Hepatocyte (in vitro differentiated cells): ENCODE results near the gene SEL1L2. TPM values are rescaled to one million over a fixed set of nuclear protein-coding genes. Genes with fewer than 3 reads are reported as not detected.
A peak's percentile ranks its signal among the peaks of the same experiment; 100 is the strongest.

Experiments
- DNase-seq: peaks from one replicate; pipeline ENCODE4 v3.0.0-alpha.2; 2016; ENCODE audit warnings: low spot score
- H2AFZ ChIP-seq: fragments of 200-600 bp; sonication (generic); 2 replicates; pipeline ENCODE4 v1.6.0; 2016; ENCODE audit warnings: antibody characterized with exemption, mild to moderate bottlenecking
- H3K27ac ChIP-seq: fragments of 200-600 bp; sonication (generic); 2 replicates; pipeline ENCODE4 v1.5.1; 2016; ENCODE audit warnings: mild to moderate bottlenecking
- H3K27me3 ChIP-seq: fragments of 200-600 bp; sonication (generic); 2 replicates; pipeline ENCODE4 v1.6.1; 2016
- H3K36me3 ChIP-seq: fragments of 200-600 bp; sonication (generic); replicated peaks from 2 replicates; pipeline ENCODE4 v1.5.1; 2016; ENCODE audit warnings: low read depth; ENCODE audit not compliant: insufficient read depth
- H3K4me1 ChIP-seq: fragments of 200-600 bp; sonication (generic); 2 replicates; pipeline ENCODE4 v1.5.1; 2016; ENCODE audit warnings: mild to moderate bottlenecking, moderate library complexity; ENCODE audit not compliant: insufficient read depth
- H3K4me2 ChIP-seq: fragments of 200-600 bp; sonication (generic); 2 replicates; pipeline ENCODE4 v1.6.0; 2016
- H3K4me3 ChIP-seq: fragments of 200-600 bp; sonication (generic); 2 replicates; pipeline ENCODE4 v1.5.1; 2016; ENCODE audit warnings: mild to moderate bottlenecking
- H3K79me2 ChIP-seq: fragments of 200-600 bp; sonication (generic); 2 replicates; pipeline ENCODE4 v1.6.0; 2017; ENCODE audit warnings: mild to moderate bottlenecking
- H3K9me2 ChIP-seq: fragments of 200-600 bp; sonication (generic); replicated peaks from 2 replicates; pipeline ENCODE4 v1.6.0; 2017; ENCODE audit warnings: mild to moderate bottlenecking; ENCODE audit not compliant: insufficient read depth
- H3K9me3 ChIP-seq: fragments of 200-600 bp; sonication (generic); 2 replicates; pipeline ENCODE4 v1.5.1; 2016; ENCODE audit warnings: low read depth, mild to moderate bottlenecking
- H4K20me1 ChIP-seq: fragments of 200-600 bp; sonication (generic); 2 replicates; pipeline ENCODE4 v1.6.0; 2016; ENCODE audit warnings: mild to moderate bottlenecking; ENCODE audit not compliant: insufficient read depth, poor library complexity, severe bottlenecking
- CTCF ChIP-seq: fragments of 200-600 bp; sonication (generic); IDR thresholded peaks from 2 replicates; pipeline ENCODE4 v1.5.1; 2016; ENCODE audit warnings: antibody characterized with exemption, mild to moderate bottlenecking; ENCODE audit not compliant: poor library complexity
- EZH2 ChIP-seq: fragments of 200-600 bp; sonication (generic); IDR thresholded peaks from 2 replicates; pipeline ENCODE4 v1.6.1; 2016; ENCODE audit warnings: antibody characterized with exemption, mild to moderate bottlenecking, borderline replicate concordance
- EZH2phosphoT487 ChIP-seq: fragments of 200-600 bp; sonication (generic); IDR thresholded peaks from one replicate; pipeline ENCODE4 v1.6.1; 2018; ENCODE audit warnings: antibody characterized with exemption, mild to moderate bottlenecking, low read depth, moderate library complexity; ENCODE audit not compliant: unreplicated experiment, severe bottlenecking
- WGBS: methylation state at CpG from one replicate; pipeline ENCODE4 v1.1.6; 2016; ENCODE audit warnings: low lambda C conversion rate; ENCODE audit errors: missing lambda C conversion rate; 5-methylcytosine and 5-hydroxymethylcytosine counted together
- polyA plus RNA-seq: library from polyadenylated mRNA; unstranded; fragments of >200 nt; fragmentation: Nextera tagmentation; extraction: Ambion mirVana; gene quantifications from 2 replicates; pipeline ENCODE4 v1.2.1, GENCODE V29; 2016
- small RNA-seq: library from RNA; depleted of rRNA; stranded (forward); fragments of <200 nt; gene quantifications from one replicate; pipeline ENCODE3, GENCODE V24; 2014
- total RNA-seq: library from RNA; depleted of rRNA; stranded (reverse); fragments of >200 nt; gene quantifications from 2 replicates; pipeline ENCODE4 v1.2.3, GENCODE V29; 2014

Gene SEL1L2
- total and polyA plus RNA-seq, 2 experiments from 2014 or later: not detected

- no peak for DNase-seq
- Histone ChIP-seq H3K4me3 (no peak overlapping the region), H3K9me2 (no peaks in the 10 kb centered on the region), H3K4me1 (no peaks in the 10 kb centered on the region), H3K27ac (no peak overlapping the region), H4K20me1 (no peaks in the 10 kb centered on the region), H3K9me3 (no peaks in the 10 kb centered on the region), H3K4me2 (no peak overlapping the region), H2AFZ (no peak overlapping the region), H3K27me3 (no peaks in the 10 kb centered on the region), H3K36me3 (no peaks in the 10 kb centered on the region), H3K79me2 (no peaks in the 10 kb centered on the region)
- no peak for TF ChIP-seq EZH2
- no peak for TF ChIP-seq CTCF
- TF ChIP-seq EZH2phosphoT487: no peak
- WGBS: 72% methylated on average over 2 of the region's 2 CpGs
These were observed 181.0 kb downstream of the SEL1L2 start for GRCh38 chr20:13809373-13809772.

- no peaks in the 10 kb centered on the region for H3K9me3 ChIP-seq
- H3K4me2 ChIP-seq: no peak overlapping the region
- H3K27me3 ChIP-seq: no peaks in the 10 kb centered on the region
- H4K20me1 ChIP-seq: no peaks in the 10 kb centered on the region
- no peak overlapping the region for H3K4me3 ChIP-seq
- WGBS: 51% methylated on average over 7 of the region's 7 CpGs
- H3K79me2 ChIP-seq: no peaks in the 10 kb centered on the region
- no peak overlapping the region for H3K27ac ChIP-seq
- peak; percentile 55 for DNase-seq
- TF ChIP-seq EZH2phosphoT487 (no peak), CTCF (no peak), EZH2 (no peak)
- no peaks in the 10 kb centered on the region for H3K36me3 ChIP-seq
- H2AFZ ChIP-seq: no peak overlapping the region
- no peaks in the 10 kb centered on the region for H3K4me1 ChIP-seq
- H3K9me2 ChIP-seq: no peaks in the 10 kb centered on the region
These were observed 189.7 kb downstream of the SEL1L2 start for GRCh38 chr20:13800728-13801134.

GRCh38 chr20:13799974-13800373 is 190.4 kb downstream of the SEL1L2 start:
- no peak for DNase-seq
- H4K20me1 ChIP-seq: no peaks in the 10 kb centered on the region
- H2AFZ ChIP-seq: no peak overlapping the region
- H3K9me3 ChIP-seq: no peaks in the 10 kb centered on the region
- WGBS: 86% methylated on average over 2 of the region's 2 CpGs
- no peak overlapping the region for H3K4me3 ChIP-seq
- H3K4me1 ChIP-seq: no peaks in the 10 kb centered on the region
- no peaks in the 10 kb centered on the region for H3K36me3 ChIP-seq
- H3K9me2 ChIP-seq: no peaks in the 10 kb centered on the region
- H3K4me2 ChIP-seq: no peak overlapping the region
- TF ChIP-seq EZH2phosphoT487: no peak
- TF ChIP-seq EZH2: no peak
- no peak for TF ChIP-seq CTCF
- H3K79me2 ChIP-seq: no peaks in the 10 kb centered on the region
- H3K27me3 ChIP-seq: no peaks in the 10 kb centered on the region
- no peak overlapping the region for H3K27ac ChIP-seq

Small RNAs within 50 kb of the gene (small RNA-seq; reads per million reads assigned to genes)
- gene RNU6-278P (not detected), gene RPS3P1 (not detected)

Other genes with a start within 250 kb of the SEL1L2 start
- gene ESF1, start 205.7 kb downstream of the SEL1L2 start, total RNA-seq: 9.3 and 11.8 TPM in 2 replicates
- 6.8 and 8.7 TPM in 2 replicates for gene ESF1, start 205.7 kb downstream of the SEL1L2 start, polyA plus RNA-seq
- gene NDUFAF5, start 205.6 kb downstream of the SEL1L2 start, total RNA-seq: 16.6 and 19.9 TPM in 2 replicates
- gene NDUFAF5, start 205.6 kb downstream of the SEL1L2 start, polyA plus RNA-seq: 21.3 and 21.7 TPM in 2 replicates
- gene MACROD2, start 4.9 kb upstream of the SEL1L2 start, total RNA-seq: 3.1 and 4.8 TPM in 2 replicates
- gene MACROD2, start 4.9 kb upstream of the SEL1L2 start, polyA plus RNA-seq: 2.4 and 4.9 TPM in 2 replicates